ENCODE results near the gene SH3BP1.

DNA sequence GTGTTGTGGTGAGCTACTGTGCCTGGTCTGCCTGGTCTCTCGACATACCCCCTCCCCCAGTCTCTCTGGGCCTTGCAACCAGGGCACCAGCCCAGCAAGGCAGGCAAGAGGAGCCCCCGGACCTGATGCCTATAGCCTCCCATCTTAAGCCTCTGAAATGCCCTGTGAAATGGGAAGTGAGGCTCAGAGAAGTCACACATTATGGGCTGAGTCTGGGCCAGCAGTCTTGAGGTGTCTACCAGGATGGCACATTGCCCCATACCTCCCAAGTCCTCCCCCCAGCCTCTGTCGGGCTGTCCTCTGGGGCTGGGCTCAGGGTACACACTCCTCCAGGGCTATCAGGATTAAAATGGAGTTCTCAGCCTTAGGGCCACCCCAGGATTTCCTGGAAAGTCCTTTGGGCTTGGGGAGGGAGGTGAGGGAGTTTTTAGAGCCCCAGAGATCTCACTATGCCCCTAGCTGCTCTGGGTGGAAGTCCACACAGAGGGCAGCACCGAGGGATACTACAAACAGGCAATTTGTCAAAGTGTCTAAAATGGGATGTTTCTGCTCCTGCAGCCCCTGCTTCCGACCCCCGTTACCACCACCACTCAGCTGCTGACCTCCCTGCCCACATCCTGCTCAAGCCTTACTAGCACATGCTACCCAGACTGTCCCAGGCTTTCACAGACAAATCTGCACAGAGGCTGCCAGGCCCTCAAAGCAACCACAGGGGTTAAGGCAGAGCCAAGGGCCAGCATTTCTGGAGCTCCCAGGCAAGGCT is 3.1 kb upstream of the SH3BP1 start:
- TF ChIP-seq, protein P1, sequence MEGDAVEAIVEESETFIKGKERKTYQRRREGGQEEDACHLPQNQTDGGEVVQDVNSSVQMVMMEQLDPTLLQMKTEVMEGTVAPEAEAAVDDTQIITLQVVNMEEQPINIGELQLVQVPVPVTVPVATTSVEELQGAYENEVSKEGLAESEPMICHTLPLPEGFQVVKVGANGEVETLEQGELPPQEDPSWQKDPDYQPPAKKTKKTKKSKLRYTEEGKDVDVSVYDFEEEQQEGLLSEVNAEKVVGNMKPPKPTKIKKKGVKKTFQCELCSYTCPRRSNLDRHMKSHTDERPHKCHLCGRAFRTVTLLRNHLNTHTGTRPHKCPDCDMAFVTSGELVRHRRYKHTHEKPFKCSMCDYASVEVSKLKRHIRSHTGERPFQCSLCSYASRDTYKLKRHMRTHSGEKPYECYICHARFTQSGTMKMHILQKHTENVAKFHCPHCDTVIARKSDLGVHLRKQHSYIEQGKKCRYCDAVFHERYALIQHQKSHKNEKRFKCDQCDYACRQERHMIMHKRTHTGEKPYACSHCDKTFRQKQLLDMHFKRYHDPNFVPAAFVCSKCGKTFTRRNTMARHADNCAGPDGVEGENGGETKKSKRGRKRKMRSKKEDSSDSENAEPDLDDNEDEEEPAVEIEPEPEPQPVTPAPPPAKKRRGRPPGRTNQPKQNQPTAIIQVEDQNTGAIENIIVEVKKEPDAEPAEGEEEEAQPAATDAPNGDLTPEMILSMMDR (IDR thresholded peaks at IDR 0.05; ENCODE audit: low read depth, low read length, poor library complexity, severe bottlenecking) = no peak
- no peak for TF ChIP-seq EZH2phosphoT487 (IDR thresholded peaks at IDR 0.05; ENCODE audit: borderline replicate concordance, low read length)
